Ishikawa (cell line): ENCODE measurements around the gene CARNS1.

ENCODE experiments used
- RAD21 ChIP-seq: IDR thresholded peaks from 2 replicates; pipeline ENCODE4 v1.6.1; 2012; ENCODE audit warnings: low read depth
- TF ChIP-seq, protein P1 (sequence below): IDR thresholded peaks from 2 replicates; pipeline ENCODE4 v1.6.1; 2012

DNA sequence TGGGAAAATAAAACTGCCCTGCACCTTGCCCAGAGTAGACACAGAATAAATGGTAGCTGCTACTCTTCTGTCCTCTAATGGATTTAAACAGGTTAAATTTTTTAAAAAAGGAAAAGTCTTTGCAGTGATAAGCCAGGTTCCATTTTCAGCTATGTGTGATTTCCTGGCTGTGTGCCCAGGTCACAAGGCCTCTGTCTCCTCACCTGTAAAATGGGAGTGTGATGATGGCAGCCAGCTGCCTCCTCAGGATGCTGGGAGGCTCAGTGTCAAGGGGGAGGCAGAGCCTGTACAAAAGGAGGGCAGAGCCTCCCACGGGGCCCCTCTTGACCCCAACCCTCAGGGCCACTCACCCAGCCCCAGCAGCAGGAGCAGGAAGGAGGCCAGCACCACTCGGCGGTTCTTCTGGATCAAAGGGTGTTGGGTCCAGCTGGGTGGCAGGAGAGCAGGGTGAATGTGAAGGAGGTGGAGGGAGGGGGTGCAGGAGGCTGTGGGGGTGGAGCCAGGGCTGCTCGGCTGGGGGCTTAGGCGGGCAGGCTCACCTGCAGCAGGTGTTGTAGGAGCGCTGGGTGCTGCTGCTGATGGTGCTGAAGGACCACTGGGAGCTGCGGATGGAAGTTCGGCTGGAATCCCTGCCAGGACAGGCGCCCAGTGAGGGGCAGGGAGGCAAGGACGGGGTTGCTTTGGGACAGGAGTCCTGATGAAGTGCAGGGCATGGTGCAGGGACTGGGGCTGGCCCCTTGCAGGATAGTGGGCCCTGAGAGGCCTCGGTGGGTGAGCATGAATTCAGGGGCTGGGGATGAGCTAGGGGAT is 51.7 kb downstream of the CARNS1 start:
- no peak for TF ChIP-seq RAD21
- TF ChIP-seq, protein P1, sequence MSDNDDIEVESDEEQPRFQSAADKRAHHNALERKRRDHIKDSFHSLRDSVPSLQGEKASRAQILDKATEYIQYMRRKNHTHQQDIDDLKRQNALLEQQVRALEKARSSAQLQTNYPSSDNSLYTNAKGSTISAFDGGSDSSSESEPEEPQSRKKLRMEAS, result no peak
